IPS-15b (cell line): Measurements from ENCODE around the gene OR5D14.

Experiments used
- H3K27me3 ChIP-seq: one replicate; pipeline ENCODE4 v1.6.1; 2013; ENCODE audit warnings: low read length; ENCODE audit not compliant: control insufficient read depth, insufficient read depth
- H3K36me3 ChIP-seq: one replicate; pipeline ENCODE4 v1.6.1; 2013; ENCODE audit warnings: low read length; ENCODE audit not compliant: control insufficient read depth, insufficient read depth
- H3K4me1 ChIP-seq: one replicate; pipeline ENCODE4 v1.6.1; 2013; ENCODE audit warnings: mild to moderate bottlenecking, low read length; ENCODE audit not compliant: control insufficient read depth, insufficient read depth
- H3K4me3 ChIP-seq: one replicate; pipeline ENCODE4 v1.5.1; 2013; ENCODE audit warnings: low read depth, low read length
- H3K9ac ChIP-seq: one replicate; pipeline ENCODE4 v1.6.1; 2013; ENCODE audit warnings: low read depth, mild to moderate bottlenecking, low read length
- H3K9me3 ChIP-seq: one replicate; pipeline ENCODE4 v1.6.1; 2013; ENCODE audit warnings: mild to moderate bottlenecking, low read length; ENCODE audit not compliant: control insufficient read depth, insufficient read depth

Gene OR5D14

DNA sequence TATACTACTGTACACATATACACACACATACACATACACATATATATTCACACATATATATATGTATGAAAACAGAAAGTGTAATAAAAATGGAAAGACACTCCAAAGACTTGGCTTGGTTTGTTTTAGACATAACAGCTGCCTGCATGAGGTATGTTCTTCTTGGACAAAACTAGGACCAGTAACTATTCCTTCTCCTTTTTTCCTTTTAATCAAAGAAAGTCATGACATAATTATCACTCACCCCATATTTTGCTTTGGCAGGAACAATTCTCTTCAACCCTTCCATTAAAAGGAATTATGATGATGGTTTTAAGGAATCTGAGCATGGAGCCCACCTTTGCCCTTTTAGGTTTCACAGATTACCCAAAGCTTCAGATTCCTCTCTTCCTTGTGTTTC lies at the start of gene OR5D14:
Gene OR5D14, plus strand, starts transcription at position 301 of the 400 bp plus-strand sequence. Its CDS starts 0 bp downstream, at position 301.
- H3K9me3 ChIP-seq, result peaks cover 19% of the 10 kb centered on the region
- no peak within 1 kb of the TSS for H3K4me3 ChIP-seq
- no peak within 1 kb of the TSS for H3K9ac ChIP-seq
- H3K36me3 ChIP-seq, result no peaks in the 10 kb centered on the region
- H3K4me1 ChIP-seq, result no peaks in the 10 kb centered on the region
- H3K27me3 ChIP-seq, result no peaks in the 10 kb centered on the region

GRCh38 chr11:55773138-55773537 lies 22.2 kb upstream of the OR5D14 start, which contains the start of gene OR5D13:
Gene OR5D13 (plus strand): TSS chr11:55773438. CDS start chr11:55773438, 0 bp downstream.
- H3K9ac ChIP-seq, result no peak within 1 kb of the TSS
- peaks cover 11% of the 10 kb centered on the region for H3K9me3 ChIP-seq
- no peaks in the 10 kb centered on the region for H3K4me1 ChIP-seq
- H3K4me3 ChIP-seq, result no peak within 1 kb of the TSS
- H3K36me3 ChIP-seq, result no peaks in the 10 kb centered on the region
- H3K27me3 ChIP-seq, result no peaks in the 10 kb centered on the region

GRCh38 chr11:55791606-55792005 lies 3.8 kb upstream of the OR5D14 start:
- peaks cover 18% of the 10 kb centered on the region for H3K9me3 ChIP-seq
- H3K4me3 ChIP-seq, result no peak overlapping the region
- H3K4me1 ChIP-seq, result no peaks in the 10 kb centered on the region
- H3K9ac ChIP-seq, result no peak overlapping the region
- no peaks in the 10 kb centered on the region for H3K27me3 ChIP-seq
- no peaks in the 10 kb centered on the region for H3K36me3 ChIP-seq

DNA sequence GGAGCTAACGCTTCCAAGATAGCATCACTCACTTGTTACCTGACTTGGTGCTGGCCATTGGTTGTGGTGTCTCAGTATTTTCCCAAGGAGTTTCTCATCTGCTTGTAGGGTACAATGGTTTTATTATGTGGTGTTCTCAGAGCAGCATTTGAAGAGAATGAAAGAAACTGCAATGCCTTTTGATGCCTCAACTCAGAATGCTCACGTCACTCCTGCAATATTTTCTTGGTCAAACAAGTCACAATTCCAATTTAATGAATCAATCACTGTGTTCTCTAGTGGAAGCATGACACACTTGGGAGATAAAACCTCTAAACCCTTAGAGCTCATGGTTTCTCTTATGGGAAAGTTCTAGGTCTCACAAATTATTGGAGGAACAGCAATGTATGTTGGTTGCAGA lies 2.0 kb upstream of the OR5D14 start:
- Histone ChIP-seq H3K4me1 (no peaks in the 10 kb centered on the region), H3K9me3 (peaks cover 11% of the 10 kb centered on the region), H3K36me3 (no peaks in the 10 kb centered on the region), H3K27me3 (no peaks in the 10 kb centered on the region), H3K9ac (no peak overlapping the region), H3K4me3 (no peak overlapping the region)

GRCh38 chr11:55806248-55806647 lies 10.9 kb downstream of the OR5D14 start:
- H3K4me3 ChIP-seq, result no peak overlapping the region
- peaks cover 19% of the 10 kb centered on the region for H3K9me3 ChIP-seq
- H3K9ac ChIP-seq, result no peak overlapping the region
- no peaks in the 10 kb centered on the region for H3K27me3 ChIP-seq
- no peaks in the 10 kb centered on the region for H3K36me3 ChIP-seq
- H3K4me1 ChIP-seq, result no peaks in the 10 kb centered on the region

DNA sequence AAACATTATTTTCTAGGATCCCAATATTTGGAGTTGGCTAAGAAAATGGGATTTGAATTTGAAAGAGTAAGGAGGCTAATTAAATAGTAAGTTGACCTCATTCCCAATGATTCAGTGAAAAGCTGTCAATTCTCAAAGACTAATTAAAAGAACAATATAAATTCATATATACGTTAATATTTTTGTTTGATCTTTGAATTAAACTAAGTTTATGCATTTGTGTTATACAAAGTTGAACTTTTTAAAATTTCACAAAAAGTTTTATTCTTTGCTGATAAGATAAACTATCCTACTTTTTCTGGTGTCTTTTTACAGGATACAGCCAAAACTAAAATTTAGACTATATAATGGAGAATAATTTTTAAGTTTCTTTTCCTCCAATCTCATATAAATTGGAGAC lies 15.7 kb downstream of the OR5D14 start, which contains the start of gene OR5L1:
Gene OR5L1, plus strand, starts transcription at position 301 of the 400 bp plus-strand sequence. CDS start 100 bp downstream, outside the sequence.
- Histone ChIP-seq H3K27me3 (no peaks in the 10 kb centered on the region), H3K36me3 (peaks cover 2% of the 10 kb centered on the region), H3K9ac (no peak within 1 kb of the TSS), H3K9me3 (peaks cover 18% of the 10 kb centered on the region), H3K4me1 (no peaks in the 10 kb centered on the region), H3K4me3 (no peak within 1 kb of the TSS)

- Histone ChIP-seq H3K9ac (no peak within 1 kb of the TSS), H3K4me3 (no peak within 1 kb of the TSS), H3K9me3 (peaks cover 6% of the 10 kb centered on the region), H3K36me3 (peaks cover 2% of the 10 kb centered on the region), H3K27me3 (no peaks in the 10 kb centered on the region), H3K4me1 (no peaks in the 10 kb centered on the region)
These were observed 24.0 kb downstream of the OR5D14 start, which contains the start of gene OR5D18 for GRCh38 chr11:55819330-55819729. Gene OR5D18 (plus strand): TSS chr11:55819630. CDS start chr11:55819630, 0 bp downstream.

DNA sequence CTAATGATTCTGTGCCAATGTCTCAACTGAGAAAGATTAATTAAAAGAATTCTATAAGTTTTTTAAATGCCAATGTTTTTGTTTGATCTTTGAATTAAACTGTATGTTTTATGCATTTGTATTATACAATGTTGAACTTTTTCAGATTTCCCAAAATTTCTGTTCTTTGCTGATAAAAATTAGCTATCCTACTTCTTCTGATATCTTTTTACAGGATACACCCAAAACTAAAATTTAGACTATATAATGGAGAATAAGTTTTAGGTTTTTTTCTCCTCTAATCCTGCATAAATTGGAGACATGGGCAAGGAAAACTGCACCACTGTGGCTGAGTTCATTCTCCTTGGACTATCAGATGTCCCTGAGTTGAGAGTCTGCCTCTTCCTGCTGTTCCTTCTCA lies 31.6 kb downstream of the OR5D14 start, which contains the start of gene OR5L2:
Gene OR5L2, plus strand, starts transcription at position 301 of the 400 bp plus-strand sequence. Its CDS starts 0 bp downstream, at position 301.
- no peaks in the 10 kb centered on the region for H3K4me1 ChIP-seq
- peaks cover 30% of the 10 kb centered on the region for H3K9me3 ChIP-seq
- no peaks in the 10 kb centered on the region for H3K36me3 ChIP-seq
- no peak within 1 kb of the TSS for H3K9ac ChIP-seq
- no peaks in the 10 kb centered on the region for H3K27me3 ChIP-seq
- no peak within 1 kb of the TSS for H3K4me3 ChIP-seq

GRCh38 chr11:55838452-55838851 lies 43.1 kb downstream of the OR5D14 start, which contains the start of gene OR5D16:
Gene OR5D16 (plus strand): TSS chr11:55838752. CDS start chr11:55838752, 0 bp downstream.
- H3K4me3 ChIP-seq, result no peak within 1 kb of the TSS
- H3K9ac ChIP-seq, result no peak within 1 kb of the TSS
- peaks cover 18% of the 10 kb centered on the region for H3K9me3 ChIP-seq
- no peaks in the 10 kb centered on the region for H3K27me3 ChIP-seq
- no peaks in the 10 kb centered on the region for H3K4me1 ChIP-seq
- no peaks in the 10 kb centered on the region for H3K36me3 ChIP-seq
